ENCODE results near the gene SLC66A3.

DNA sequence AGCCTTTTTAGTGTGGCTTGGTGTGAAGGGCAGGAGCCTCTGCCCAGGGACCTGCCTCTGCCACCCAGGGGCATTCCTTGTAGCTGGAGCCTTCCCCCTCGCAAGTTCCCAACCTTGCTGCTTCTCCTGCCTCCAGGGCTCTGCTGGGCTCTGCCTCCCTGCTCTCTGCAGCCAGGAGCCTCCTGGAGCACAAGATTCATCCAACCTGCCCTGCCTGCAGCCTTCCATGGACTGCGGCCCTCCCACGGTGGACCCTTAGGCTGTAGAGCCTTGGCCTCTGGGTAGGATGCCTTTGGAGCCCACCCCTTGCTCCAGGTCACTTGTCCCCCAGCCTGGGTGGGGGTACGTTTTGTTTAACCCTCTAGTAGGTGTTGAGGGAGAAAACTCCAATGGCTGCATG, 2.5 kb downstream of the SLC66A3 start:
- no peak for TF ChIP-seq YY1 (IDR thresholded peaks at IDR 0.05; ENCODE audit: low read depth)
- TF ChIP-seq FOXM1 (IDR thresholded peaks at IDR 0.05; ENCODE audit: borderline replicate concordance, low read depth): no peak
- no peak for TF ChIP-seq CEBPB (IDR thresholded peaks at IDR 0.05)
- TF ChIP-seq, protein P1, sequence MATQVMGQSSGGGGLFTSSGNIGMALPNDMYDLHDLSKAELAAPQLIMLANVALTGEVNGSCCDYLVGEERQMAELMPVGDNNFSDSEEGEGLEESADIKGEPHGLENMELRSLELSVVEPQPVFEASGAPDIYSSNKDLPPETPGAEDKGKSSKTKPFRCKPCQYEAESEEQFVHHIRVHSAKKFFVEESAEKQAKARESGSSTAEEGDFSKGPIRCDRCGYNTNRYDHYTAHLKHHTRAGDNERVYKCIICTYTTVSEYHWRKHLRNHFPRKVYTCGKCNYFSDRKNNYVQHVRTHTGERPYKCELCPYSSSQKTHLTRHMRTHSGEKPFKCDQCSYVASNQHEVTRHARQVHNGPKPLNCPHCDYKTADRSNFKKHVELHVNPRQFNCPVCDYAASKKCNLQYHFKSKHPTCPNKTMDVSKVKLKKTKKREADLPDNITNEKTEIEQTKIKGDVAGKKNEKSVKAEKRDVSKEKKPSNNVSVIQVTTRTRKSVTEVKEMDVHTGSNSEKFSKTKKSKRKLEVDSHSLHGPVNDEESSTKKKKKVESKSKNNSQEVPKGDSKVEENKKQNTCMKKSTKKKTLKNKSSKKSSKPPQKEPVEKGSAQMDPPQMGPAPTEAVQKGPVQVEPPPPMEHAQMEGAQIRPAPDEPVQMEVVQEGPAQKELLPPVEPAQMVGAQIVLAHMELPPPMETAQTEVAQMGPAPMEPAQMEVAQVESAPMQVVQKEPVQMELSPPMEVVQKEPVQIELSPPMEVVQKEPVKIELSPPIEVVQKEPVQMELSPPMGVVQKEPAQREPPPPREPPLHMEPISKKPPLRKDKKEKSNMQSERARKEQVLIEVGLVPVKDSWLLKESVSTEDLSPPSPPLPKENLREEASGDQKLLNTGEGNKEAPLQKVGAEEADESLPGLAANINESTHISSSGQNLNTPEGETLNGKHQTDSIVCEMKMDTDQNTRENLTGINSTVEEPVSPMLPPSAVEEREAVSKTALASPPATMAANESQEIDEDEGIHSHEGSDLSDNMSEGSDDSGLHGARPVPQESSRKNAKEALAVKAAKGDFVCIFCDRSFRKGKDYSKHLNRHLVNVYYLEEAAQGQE (IDR thresholded peaks at IDR 0.05; ENCODE audit: low read depth): no peak
- TF ChIP-seq, protein P2, sequence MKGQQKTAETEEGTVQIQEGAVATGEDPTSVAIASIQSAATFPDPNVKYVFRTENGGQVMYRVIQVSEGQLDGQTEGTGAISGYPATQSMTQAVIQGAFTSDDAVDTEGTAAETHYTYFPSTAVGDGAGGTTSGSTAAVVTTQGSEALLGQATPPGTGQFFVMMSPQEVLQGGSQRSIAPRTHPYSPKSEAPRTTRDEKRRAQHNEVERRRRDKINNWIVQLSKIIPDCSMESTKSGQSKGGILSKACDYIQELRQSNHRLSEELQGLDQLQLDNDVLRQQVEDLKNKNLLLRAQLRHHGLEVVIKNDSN (IDR thresholded peaks at IDR 0.05): no peak
- TF ChIP-seq EP300 (IDR thresholded peaks at IDR 0.05; ENCODE audit: borderline replicate concordance): no peak
- no peak for TF ChIP-seq NFIC (IDR thresholded peaks at IDR 0.05)
- TF ChIP-seq RAD21 (IDR thresholded peaks at IDR 0.05; ENCODE audit: low read depth): no peak
- no peak for TF ChIP-seq CREB1 (IDR thresholded peaks at IDR 0.05; ENCODE audit: low read depth)
- no peak for TF ChIP-seq TAF1 (IDR thresholded peaks at IDR 0.05; ENCODE audit: low read depth)
- TF ChIP-seq, protein P3, sequence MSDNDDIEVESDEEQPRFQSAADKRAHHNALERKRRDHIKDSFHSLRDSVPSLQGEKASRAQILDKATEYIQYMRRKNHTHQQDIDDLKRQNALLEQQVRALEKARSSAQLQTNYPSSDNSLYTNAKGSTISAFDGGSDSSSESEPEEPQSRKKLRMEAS (IDR thresholded peaks at IDR 0.05): no peak

Measured in Ishikawa (cell line).